NB4 (cell line): ENCODE data around the gene PRRG4.

Experiments
- CTCF ChIP-seq: IDR thresholded peaks from one replicate; pipeline ENCODE4 v1.5.1; 2012; ENCODE audit warnings: low read depth, low read length
- MAX ChIP-seq: IDR thresholded peaks from 2 replicates; pipeline ENCODE4 v1.6.1; 2011; ENCODE audit warnings: low read depth, low read length

- no peak for TF ChIP-seq CTCF
- TF ChIP-seq MAX, result no peak
Observed at GRCh38 chr11:32851251-32851650, 21.5 kb downstream of the PRRG4 start.
